Neutrophil (primary cell): ENCODE measurements around the gene SPNS3.

Experiments used
- H3K27ac ChIP-seq: fragments of 200-600 bp; sonication (generic); 2 replicates; pipeline ENCODE4 v1.5.1; 2016; ENCODE audit warnings: mild to moderate bottlenecking, moderate library complexity
- H3K27me3 ChIP-seq: fragments of 200-600 bp; sonication (generic); 2 replicates; pipeline ENCODE4 v1.6.0; 2016; ENCODE audit warnings: mild to moderate bottlenecking
- H3K36me3 ChIP-seq: fragments of 200-600 bp; sonication (generic); 2 replicates; pipeline ENCODE4 v1.5.1; 2017
- H3K4me1 ChIP-seq, 2 experiments: fragments of 200-600 bp in 1 of 2; sonication (generic) in 1 of 2; 1 replicate in 1 of 2; 2 replicates in 1 of 2; pipeline versions ENCODE4 v1.5.1 to v1.6.1; 2013 to 2016; ENCODE audit warnings: low read depth in 1 of 2, low read length in 1 of 2, mild to moderate bottlenecking in 1 of 2, moderate library complexity in 1 of 2; ENCODE audit not compliant: control insufficient read depth in 1 of 2, insufficient read depth in 1 of 2
- H3K4me3 ChIP-seq, 2 experiments: fragments of 200-600 bp in 1 of 2; sonication (generic) in 1 of 2; 1 replicate in 1 of 2; 2 replicates in 1 of 2; pipeline ENCODE4 v1.5.1; 2013 to 2016; ENCODE audit warnings: low read depth in 1 of 2, low read length in 1 of 2, mild to moderate bottlenecking in 1 of 2, moderate library complexity in 1 of 2
- H3K9me3 ChIP-seq: fragments of 200-600 bp; sonication (generic); 2 replicates; pipeline ENCODE4 v1.5.1; 2016
- TF ChIP-seq, protein P1 (sequence below): fragments of 200-600 bp; sonication (generic); IDR thresholded peaks from 2 replicates; pipeline ENCODE4 v1.5.1; 2016; ENCODE audit warnings: antibody characterized with exemption

Gene SPNS3

DNA sequence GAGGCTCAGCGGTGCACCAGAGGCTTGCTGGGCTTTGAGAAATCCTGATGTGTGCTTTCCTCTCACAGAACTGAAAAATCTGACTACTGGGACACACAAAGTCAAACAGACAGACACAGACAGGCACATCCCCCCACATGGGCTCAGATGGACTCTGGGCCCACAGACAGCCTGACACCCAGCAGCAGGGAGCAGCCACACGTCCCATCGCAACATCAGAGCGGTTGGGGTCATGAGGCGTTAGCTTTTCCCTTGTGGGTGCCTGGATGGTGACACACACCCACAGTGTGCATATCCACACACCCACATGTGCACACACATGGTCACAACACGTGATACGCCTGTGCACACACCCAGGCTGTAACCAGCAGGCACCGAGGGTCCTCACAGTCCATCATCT lies 6.3 kb downstream of the SPNS3 start:
- Histone ChIP-seq H3K4me3 (no peak overlapping the region), H3K9me3 (no peaks in the 10 kb centered on the region), H3K36me3 (no peaks in the 10 kb centered on the region), H3K27me3 (no peaks in the 10 kb centered on the region), H3K4me1 (peaks cover 14% of the 10 kb centered on the region in 2 experiments), H3K27ac (no peak overlapping the region)
- TF ChIP-seq, protein P1, sequence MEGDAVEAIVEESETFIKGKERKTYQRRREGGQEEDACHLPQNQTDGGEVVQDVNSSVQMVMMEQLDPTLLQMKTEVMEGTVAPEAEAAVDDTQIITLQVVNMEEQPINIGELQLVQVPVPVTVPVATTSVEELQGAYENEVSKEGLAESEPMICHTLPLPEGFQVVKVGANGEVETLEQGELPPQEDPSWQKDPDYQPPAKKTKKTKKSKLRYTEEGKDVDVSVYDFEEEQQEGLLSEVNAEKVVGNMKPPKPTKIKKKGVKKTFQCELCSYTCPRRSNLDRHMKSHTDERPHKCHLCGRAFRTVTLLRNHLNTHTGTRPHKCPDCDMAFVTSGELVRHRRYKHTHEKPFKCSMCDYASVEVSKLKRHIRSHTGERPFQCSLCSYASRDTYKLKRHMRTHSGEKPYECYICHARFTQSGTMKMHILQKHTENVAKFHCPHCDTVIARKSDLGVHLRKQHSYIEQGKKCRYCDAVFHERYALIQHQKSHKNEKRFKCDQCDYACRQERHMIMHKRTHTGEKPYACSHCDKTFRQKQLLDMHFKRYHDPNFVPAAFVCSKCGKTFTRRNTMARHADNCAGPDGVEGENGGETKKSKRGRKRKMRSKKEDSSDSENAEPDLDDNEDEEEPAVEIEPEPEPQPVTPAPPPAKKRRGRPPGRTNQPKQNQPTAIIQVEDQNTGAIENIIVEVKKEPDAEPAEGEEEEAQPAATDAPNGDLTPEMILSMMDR: no peak

DNA sequence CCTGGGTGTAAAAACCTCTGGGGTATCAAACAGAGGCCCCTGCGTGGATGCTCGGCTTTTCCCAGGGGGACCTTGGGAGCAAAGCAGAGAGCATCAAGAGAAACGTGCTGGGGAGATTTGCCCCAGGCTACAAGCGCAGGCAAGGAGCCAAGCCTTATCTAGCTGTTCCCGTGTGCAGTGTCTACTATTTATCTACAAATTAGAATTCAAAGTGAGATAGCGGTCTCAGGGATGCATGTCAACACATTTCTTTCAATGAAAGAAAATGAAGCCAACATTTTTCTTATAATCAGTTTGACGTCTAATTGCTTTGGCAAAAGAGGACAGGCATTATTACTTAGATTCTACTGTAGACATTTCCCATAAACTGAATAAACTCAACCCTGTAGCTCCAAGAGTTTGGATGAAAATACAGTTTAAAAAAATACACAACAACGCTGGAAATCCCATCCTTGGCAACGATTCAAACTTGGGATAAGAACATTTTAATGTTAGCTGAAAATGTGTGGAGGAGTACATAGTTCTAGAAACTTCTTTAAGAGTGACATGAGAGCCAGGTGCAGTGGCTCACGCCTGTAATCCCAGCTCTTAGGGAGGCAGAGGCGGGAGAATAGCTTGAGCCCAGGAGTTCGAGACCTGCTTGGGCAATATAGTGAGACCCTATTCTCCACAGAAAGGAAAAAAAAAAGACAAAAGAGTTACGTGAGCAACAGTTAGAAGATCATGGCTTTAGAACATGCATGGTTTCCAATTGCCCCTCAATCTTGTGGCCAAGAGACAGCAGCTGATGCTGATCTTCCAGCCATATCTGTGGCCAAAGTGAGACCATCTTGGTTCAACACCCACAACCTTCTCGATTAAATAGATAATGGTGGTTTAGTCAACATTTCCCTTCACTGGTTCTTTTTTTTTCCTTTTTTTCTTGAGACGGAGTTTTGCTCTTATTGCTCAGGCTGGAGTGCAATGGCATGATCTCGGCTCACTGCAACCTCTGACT lies 7.2 kb downstream of the SPNS3 start:
- TF ChIP-seq, protein P1: no peak
- H3K4me1 ChIP-seq: peaks cover 9 to 11% of the 10 kb centered on the region in 2 experiments

DNA sequence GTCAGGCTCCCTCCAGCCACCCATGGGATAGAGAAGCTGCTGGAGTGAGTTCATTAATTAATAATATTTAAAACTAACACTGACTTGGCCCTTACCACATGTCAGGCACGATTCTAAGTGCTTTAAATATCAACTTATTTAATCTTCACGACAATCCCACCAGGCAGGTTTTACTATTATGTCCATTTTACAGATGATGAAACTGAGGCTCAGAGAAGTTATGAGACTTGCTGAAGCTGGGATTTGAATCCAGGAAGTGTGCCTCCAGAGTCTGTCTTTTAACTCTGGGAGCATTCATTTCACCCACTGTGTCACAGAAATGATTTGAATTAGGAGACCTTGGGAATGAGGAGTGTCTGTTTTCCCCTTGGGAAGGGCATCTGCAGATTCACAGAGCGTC lies 8.8 kb downstream of the SPNS3 start:
- TF ChIP-seq, protein P1: no peak

More for the DNA sequence above, 7.2 kb downstream of the SPNS3 start:
- Histone ChIP-seq H3K36me3 (no peaks in the 10 kb centered on the region), H3K9me3 (no peaks in the 10 kb centered on the region), H3K27me3 (no peaks in the 10 kb centered on the region), H3K4me3 (no peak overlapping the region), H3K27ac (no peak overlapping the region)

DNA sequence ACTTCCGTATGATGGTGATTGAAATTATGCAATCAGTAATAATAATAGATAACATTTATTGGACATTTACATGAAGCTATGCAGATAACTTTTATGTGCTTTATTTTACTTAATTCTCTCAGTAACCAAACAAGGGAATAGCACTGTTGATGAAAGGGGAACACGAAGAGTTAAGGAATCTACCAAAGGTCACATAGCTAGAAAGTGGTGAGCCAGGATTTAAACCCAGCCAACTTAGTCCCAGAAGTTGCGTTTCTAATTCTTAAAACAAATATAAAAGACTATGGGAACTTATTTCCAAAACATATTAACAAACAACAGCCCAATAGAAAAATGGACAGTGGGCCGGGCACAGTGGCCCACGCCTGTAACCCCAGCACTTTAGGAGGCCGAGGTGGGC lies 9.7 kb downstream of the SPNS3 start:
- no peak overlapping the region for H3K4me3 ChIP-seq
- H3K4me1 ChIP-seq: no peaks in the 10 kb centered on the region
- H3K27ac ChIP-seq: no peak overlapping the region
- H3K9me3 ChIP-seq: no peaks in the 10 kb centered on the region
- peaks cover 6% of the 10 kb centered on the region for H3K36me3 ChIP-seq
- TF ChIP-seq, protein P1: no peak
- H3K27me3 ChIP-seq: no peaks in the 10 kb centered on the region

More for the DNA sequence above, 8.8 kb downstream of the SPNS3 start:
- Histone ChIP-seq H3K27me3 (no peaks in the 10 kb centered on the region), H3K36me3 (no peaks in the 10 kb centered on the region), H3K9me3 (no peaks in the 10 kb centered on the region), H3K4me1 (no peaks in the 10 kb centered on the region), H3K4me3 (no peak overlapping the region), H3K27ac (no peak overlapping the region)

DNA sequence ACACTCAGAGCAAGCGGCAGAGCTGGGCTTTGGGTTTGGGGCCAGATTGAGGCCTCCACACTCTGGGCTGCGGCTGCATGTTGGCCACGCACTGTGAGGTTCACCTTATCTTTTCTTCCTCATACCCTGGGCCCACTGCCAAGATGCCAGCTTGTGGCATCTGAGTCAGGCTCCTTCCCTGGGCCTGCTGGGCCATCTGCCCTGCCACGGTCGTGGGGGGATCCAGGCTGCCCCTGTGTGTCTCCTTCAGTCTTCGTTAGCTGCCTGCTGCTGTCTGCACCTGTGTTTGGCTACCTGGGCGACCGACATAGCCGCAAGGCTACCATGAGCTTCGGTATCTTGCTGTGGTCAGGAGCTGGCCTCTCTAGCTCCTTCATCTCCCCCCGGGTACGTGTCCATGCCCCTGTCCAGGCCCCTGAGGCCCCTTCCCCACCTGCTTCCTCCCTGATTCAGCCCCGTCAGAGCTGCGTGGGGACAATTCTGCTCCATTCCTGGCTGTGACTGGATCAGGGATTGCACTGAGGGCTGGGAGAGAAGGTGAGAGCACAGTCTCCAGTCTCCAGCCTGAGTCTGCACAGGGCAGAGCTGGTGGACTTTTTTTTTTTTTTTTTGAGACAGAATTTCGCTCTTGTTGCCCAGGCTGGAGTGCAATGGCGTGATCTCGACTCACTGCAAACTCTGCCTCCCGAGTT lies 11.2 kb downstream of the SPNS3 start:
- Histone ChIP-seq H3K27ac (no peak overlapping the region), H3K9me3 (no peaks in the 10 kb centered on the region), H3K4me1 (no peaks in the 10 kb centered on the region)

More for the DNA sequence above, 11.2 kb downstream of the SPNS3 start:
- Histone ChIP-seq H3K36me3 (peaks cover 13% of the 10 kb centered on the region), H3K4me3 (no peak overlapping the region), H3K27me3 (no peaks in the 10 kb centered on the region)
- TF ChIP-seq, protein P1: no peak
